ENCODE data around the gene IQCM.

IQCM gene

GRCh38 chr4:149754526-149754925 lies 61.1 kb downstream of the IQCM start:
- H3K9me3 ChIP-seq (ENCODE audit: control insufficient read depth, insufficient read depth, low read depth, low read length), result no peaks in the 10 kb centered on the region
- no peaks in the 10 kb centered on the region for H3K36me3 ChIP-seq (ENCODE audit: control insufficient read depth in 2 of 2, insufficient read depth in 1 of 2, low read length in 2 of 2)
- no peaks in the 10 kb centered on the region for H3K4me1 ChIP-seq (ENCODE audit: control insufficient read depth, insufficient read depth, low read length)
- POLR2A ChIA-PET, result no interaction called here
- H3K4me3 ChIP-seq (ENCODE audit: low read depth, low read length), result no peak overlapping the region
- TF ChIP-seq ZNF133 (tag by site-specific recombination; IDR thresholded peaks at IDR 0.05), result no peak
- no peak for TF ChIP-seq ZNF248 (tag by site-specific recombination; IDR thresholded peaks at IDR 0.05)
- TF ChIP-seq ZNF157 (tag by site-specific recombination; IDR thresholded peaks at IDR 0.05), result no peak
- no peak for TF ChIP-seq ZNF513 (tag by site-specific recombination; IDR thresholded peaks at IDR 0.05)
- TF ChIP-seq ZNF202 (tag by site-specific recombination; IDR thresholded peaks at IDR 0.05; ENCODE audit: borderline replicate concordance), result no peak
- no peak for TF ChIP-seq ZNF292 (tag by site-specific recombination; IDR thresholded peaks at IDR 0.05; ENCODE audit: borderline replicate concordance, low read depth)
- TF ChIP-seq ZNF777 (tag by site-specific recombination; IDR thresholded peaks at IDR 0.05; ENCODE audit: borderline replicate concordance), result no peak
- no peak for TF ChIP-seq TCF7L2 (IDR thresholded peaks at IDR 0.05; ENCODE audit: borderline replicate concordance, low read depth, low read length)
- no peak for TF ChIP-seq PRDM1 (tag by site-specific recombination; IDR thresholded peaks at IDR 0.05)
- TF ChIP-seq OSR2 (tag by site-specific recombination; IDR thresholded peaks at IDR 0.05), result no peak
- TF ChIP-seq ZBTB8A (tag by site-specific recombination; IDR thresholded peaks at IDR 0.05), result no peak
- no peak for TF ChIP-seq KLF1 (tag by site-specific recombination; IDR thresholded peaks at IDR 0.05)
- no peak for TF ChIP-seq TRIM28 (IDR thresholded peaks at IDR 0.05; ENCODE audit: borderline replicate concordance, low read length)
- TF ChIP-seq ZNF639 (tag by site-specific recombination; IDR thresholded peaks at IDR 0.05), result no peak
- no peak for TF ChIP-seq KLF10 (tag by site-specific recombination; IDR thresholded peaks at IDR 0.05)
- TF ChIP-seq ZNF664 (tag by site-specific recombination; IDR thresholded peaks at IDR 0.05), result no peak
- no peak for TF ChIP-seq ZNF610 (tag by site-specific recombination; IDR thresholded peaks at IDR 0.05; ENCODE audit: borderline replicate concordance)
- TF ChIP-seq ZSCAN18 (tag by site-specific recombination; IDR thresholded peaks at IDR 0.05), result no peak
- no peak for TF ChIP-seq ZNF398 (tag by site-specific recombination; IDR thresholded peaks at IDR 0.05)
- no peak for TF ChIP-seq AEBP2 (tag by site-specific recombination; IDR thresholded peaks at IDR 0.05; ENCODE audit: borderline replicate concordance)
- CTCF ChIA-PET, result no interaction called here
- no peak overlapping the region for H3K27ac ChIP-seq (ENCODE audit: extremely low read depth, low read depth, low read length)
